HepG2 (cell line): ENCODE results near the gene NOVA2. TPM values are rescaled to one million over a fixed set of nuclear protein-coding genes. Genes with fewer than 3 reads are reported as not detected.
A peak's percentile ranks its signal among the peaks of the same experiment; 100 is the strongest.

Source experiments
- FOXP4 ChIP-seq: sonication (generic); formaldehyde crosslinking; IDR thresholded peaks from 2 replicates; pipeline ENCODE4 v1.4.0; 2020; ENCODE audit warnings: missing genetic modification reagents
- GPN1 ChIP-seq: sonication (generic); formaldehyde crosslinking; IDR thresholded peaks from 2 replicates; pipeline ENCODE4 v1.5.1; 2020; ENCODE audit warnings: missing genetic modification reagents, borderline replicate concordance
- HOXD1 ChIP-seq: sonication (generic); formaldehyde crosslinking; IDR thresholded peaks from 2 replicates; pipeline ENCODE4 v1.5.0; 2020; ENCODE audit warnings: missing genetic modification reagents
- KLF15 ChIP-seq: sonication (generic); formaldehyde crosslinking; IDR thresholded peaks from 2 replicates; pipeline ENCODE4 v1.8.1; 2023; ENCODE audit warnings: borderline replicate concordance, mild to moderate bottlenecking, inconsistent platforms, missing genetic modification reagents, mixed read lengths
- NR2C2 ChIP-seq: sonication (generic); formaldehyde crosslinking; IDR thresholded peaks from 2 replicates; pipeline ENCODE4 v1.4.0; 2020; ENCODE audit warnings: missing genetic modification reagents, mild to moderate bottlenecking, moderate library complexity, borderline replicate concordance
- SIN3A ChIP-seq: IDR thresholded peaks from 2 replicates; pipeline ENCODE4 v1.6.1; 2011; ENCODE audit warnings: low read depth, mild to moderate bottlenecking, control low read depth, low read length, borderline replicate concordance
- SKI ChIP-seq: fragments of 450-650 bp; IDR thresholded peaks from one replicate; pipeline ENCODE4 v1.6.1; 2018; ENCODE audit warnings: mild to moderate bottlenecking; ENCODE audit not compliant: partially characterized antibody
- ZNF101 ChIP-seq: sonication (generic); formaldehyde crosslinking; IDR thresholded peaks from 2 replicates; pipeline ENCODE4 v1.4.0; 2020; ENCODE audit warnings: mild to moderate bottlenecking, low read depth, missing genetic modification reagents, borderline replicate concordance
- ZNF138 ChIP-seq: sonication (generic); formaldehyde crosslinking; IDR thresholded peaks from 2 replicates; pipeline ENCODE4 v1.5.0; 2020; ENCODE audit warnings: mild to moderate bottlenecking, low read depth, missing genetic modification reagents
- ZNF570 ChIP-seq: sonication (generic); formaldehyde crosslinking; IDR thresholded peaks from 2 replicates; pipeline ENCODE4 v1.4.0; 2020; ENCODE audit warnings: mild to moderate bottlenecking, missing genetic modification reagents, borderline replicate concordance
- ZNF574 ChIP-seq: sonication (generic); formaldehyde crosslinking; IDR thresholded peaks from 2 replicates; pipeline ENCODE4 v1.4.0; 2020; ENCODE audit warnings: missing genetic modification reagents
- ZNF75D ChIP-seq: sonication (generic); formaldehyde crosslinking; IDR thresholded peaks from 2 replicates; pipeline ENCODE4 v1.8.1; 2023; ENCODE audit warnings: missing genetic modification reagents, mild to moderate bottlenecking, borderline replicate concordance
- ZNF792 ChIP-seq: IDR thresholded peaks from 2 replicates; pipeline ENCODE4 v1.6.1; 2016
- polyA plus RNA-seq, 8 experiments: library from polyadenylated mRNA; depleted of rRNA in 3 of 8; stranded (reverse) in 7 of 8; unstranded in 1 of 8; fragments of >200 nt; fragmentation: Illumina TruSeq in 4 of 8; extraction: Trizol in 4 of 8; gene quantifications; 2 replicates each; pipeline versions ENCODE4 v1.2.1 to v1.2.3, GENCODE V29; 2011 to 2016; ENCODE audit warnings: low read depth in 4 of 8, missing spikeins in 1 of 8, mixed read lengths in 1 of 8; ENCODE audit not compliant: insufficient read depth in 1 of 8
- total RNA-seq, 5 experiments: library from RNA; depleted of rRNA; stranded (reverse); fragments of >200 nt; fragmentation: Illumina TruSeq; extraction: Trizol; gene quantifications; 2 replicates each; pipeline ENCODE4 v1.2.3, GENCODE V29; 2016; ENCODE audit warnings: low read depth in 1 of 5
- TF ChIP-seq, protein P1 (sequence below): sonication (generic); formaldehyde crosslinking; IDR thresholded peaks from 2 replicates; pipeline ENCODE4 v1.8.0; 2023; ENCODE audit warnings: mild to moderate bottlenecking, missing genetic modification reagents

Gene NOVA2
- total and polyA plus RNA-seq, 2 of the 13 experiments (the other 11 are each of a cell fraction or from before 2014, with no cell fraction given) = not detected

GRCh38 chr19:45994998-45995714 is 21.5 kb upstream of the NOVA2 start, which contains the start of gene CCDC61 (continued):
- TF ChIP-seq ZNF574 (CRISPR knock-in tag) (0 out of 2 replicates have a peak, but pooled peaks have one; percentile 18), GPN1 (CRISPR knock-in tag) (no peak), FOXP4 (CRISPR knock-in tag) (no peak), ZNF101 (no peak), ZNF570 (CRISPR knock-in tag) (no peak), ZNF75D (no peak), SKI (no peak), KLF15 (CRISPR knock-in tag) (no peak), ZNF138 (CRISPR knock-in tag) (no peak), HOXD1 (CRISPR knock-in tag) (no peak), NR2C2 (CRISPR knock-in tag) (peak; percentile 67; the same call in 1 of the 2 replicates), SIN3A (0 out of 2 replicates have a peak, but pooled peaks have one; percentile 24), ZNF792 (CRISPR knock-in tag) (no peak; the same call in 1 of the 2 replicates)
- TF ChIP-seq, protein P1, sequence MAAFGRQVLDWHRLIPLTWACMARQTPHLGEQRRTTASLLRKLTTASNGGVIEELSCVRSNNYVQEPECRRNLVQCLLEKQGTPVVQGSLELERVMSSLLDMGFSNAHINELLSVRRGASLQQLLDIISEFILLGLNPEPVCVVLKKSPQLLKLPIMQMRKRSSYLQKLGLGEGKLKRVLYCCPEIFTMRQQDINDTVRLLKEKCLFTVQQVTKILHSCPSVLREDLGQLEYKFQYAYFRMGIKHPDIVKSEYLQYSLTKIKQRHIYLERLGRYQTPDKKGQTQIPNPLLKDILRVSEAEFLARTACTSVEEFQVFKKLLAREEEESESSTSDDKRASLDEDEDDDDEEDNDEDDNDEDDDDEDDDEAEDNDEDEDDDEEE (CRISPR knock-in tag) = 0 out of 2 replicates have a peak, but pooled peaks have one; percentile 33
